GM12801 (cell line): Measurements from ENCODE around the gene CECR2.

ENCODE experiments used
- CTCF ChIP-seq: IDR thresholded peaks from one replicate; pipeline ENCODE4 v1.5.1; 2011; ENCODE audit warnings: control low read depth; ENCODE audit not compliant: insufficient read length; ENCODE audit errors: extremely low read depth

CECR2 gene

GRCh38 chr22:17407643-17408042 lies 38.4 kb downstream of the CECR2 start:
- no peak for TF ChIP-seq CTCF

- TF ChIP-seq CTCF: no peak
Observed at GRCh38 chr22:17410576-17410975, 41.3 kb downstream of the CECR2 start.

GRCh38 chr22:17411213-17411612 lies 42.0 kb downstream of the CECR2 start:
- TF ChIP-seq CTCF: no peak

GRCh38 chr22:17412232-17412631 lies 43.0 kb downstream of the CECR2 start:
- no peak for TF ChIP-seq CTCF

- TF ChIP-seq CTCF: no peak
Observed at GRCh38 chr22:17418890-17419324, 49.6 kb downstream of the CECR2 start.

- no peak for TF ChIP-seq CTCF
Observed at GRCh38 chr22:17419348-17419747, 50.1 kb downstream of the CECR2 start.

- no peak for TF ChIP-seq CTCF
Observed at GRCh38 chr22:17422736-17423343, 53.6 kb downstream of the CECR2 start.

GRCh38 chr22:17423616-17424015 lies 54.4 kb downstream of the CECR2 start:
- no peak for TF ChIP-seq CTCF
